Activated CD8-positive, alpha-beta T cell treated with anti-CD3 and anti-CD28 coated beads, Interleukin-2, amount 10 ng/mL, durations not matched to agents 7 days and 5 days (primary cell): Measurements from ENCODE around the gene BCL2L15. TPM values are rescaled to one million over a fixed set of nuclear protein-coding genes. Genes with fewer than 3 reads are reported as not detected.
A peak's percentile ranks its signal among the peaks of the same experiment; 100 is the strongest.

Source experiments
- ATAC-seq: fragments of 150-1000 bp; cut with Tn5 transposase; one replicate; pipeline ENCODE4 v1.10.0; 2021; ENCODE audit warnings: moderate library complexity
- CTCF ChIA-PET: fragments of 350-600 bp; sonication (Branson Sonifier 250); formaldehyde crosslinking; loops from one replicate; lab custom pipeline; 2021; ENCODE audit warnings: antibody characterized with exemption; lab: Charles Lee
- POLR2A ChIA-PET: fragments of 350-600 bp; sonication (Branson Sonifier 250); formaldehyde crosslinking; loops from one replicate; lab custom pipeline; 2021; ENCODE audit warnings: antibody characterized with exemption; lab: Charles Lee
- DNase-seq: peaks from one replicate; pipeline ENCODE4 v3.0.0-alpha.2; 2020
- H3K27ac Mint-ChIP-seq: one replicate; pipeline ENCODE4 v1.8.0; 2021; ENCODE audit warnings: mild to moderate bottlenecking, mixed read lengths
- H3K27me3 Mint-ChIP-seq: one replicate; pipeline ENCODE4 v1.8.0; 2021; ENCODE audit warnings: low read depth, mixed read lengths
- H3K36me3 Mint-ChIP-seq: one replicate; pipeline ENCODE4 v1.8.0; 2021; ENCODE audit warnings: low read depth, mixed read lengths
- H3K4me1 Mint-ChIP-seq: one replicate; pipeline ENCODE4 v1.8.0; 2021; ENCODE audit warnings: low read depth, mixed read lengths
- H3K4me3 Mint-ChIP-seq: one replicate; pipeline ENCODE4 v1.8.0; 2021; ENCODE audit warnings: mild to moderate bottlenecking, mixed read lengths
- H3K9me3 Mint-ChIP-seq: one replicate; pipeline ENCODE4 v1.8.0; 2022; ENCODE audit warnings: mixed read lengths; ENCODE audit not compliant: insufficient read depth
- total RNA-seq, 2 experiments: library from RNA; stranded (reverse); gene quantifications; one replicate each; pipeline ENCODE4 v1.2.3, GENCODE V29; 2021

BCL2L15 gene
- total RNA-seq, 2 experiments from 2014 or later = 1.0 to 1.1 TPM

GRCh38 chr1:113912594-113913311 is 25.4 kb upstream of the BCL2L15 start:
- peaks cover 47% of the 10 kb centered on the region for H3K36me3 Mint-ChIP-seq
- ATAC-seq = no peak
- CTCF ChIA-PET = interaction anchor here (0.7 to 1.6 kb wide), 4 partner anchors 11 to 51 kb away, joined by 3 to 6 read pairs (median 4); partner anchors contain the start of gene HIPK1
- no peak overlapping the region for H3K4me3 Mint-ChIP-seq
- H3K4me1 Mint-ChIP-seq = peaks cover 16% of the 10 kb centered on the region
- no peak overlapping the region for H3K27ac Mint-ChIP-seq
- POLR2A ChIA-PET = interaction anchor here (1.1 kb wide), 1 partner anchor 16 kb away, joined by 4 read pairs; the partner anchor contains the start of gene HIPK1
- H3K27me3 Mint-ChIP-seq = no peaks in the 10 kb centered on the region
- no peaks in the 10 kb centered on the region for H3K9me3 Mint-ChIP-seq
- no peak for DNase-seq

DNA sequence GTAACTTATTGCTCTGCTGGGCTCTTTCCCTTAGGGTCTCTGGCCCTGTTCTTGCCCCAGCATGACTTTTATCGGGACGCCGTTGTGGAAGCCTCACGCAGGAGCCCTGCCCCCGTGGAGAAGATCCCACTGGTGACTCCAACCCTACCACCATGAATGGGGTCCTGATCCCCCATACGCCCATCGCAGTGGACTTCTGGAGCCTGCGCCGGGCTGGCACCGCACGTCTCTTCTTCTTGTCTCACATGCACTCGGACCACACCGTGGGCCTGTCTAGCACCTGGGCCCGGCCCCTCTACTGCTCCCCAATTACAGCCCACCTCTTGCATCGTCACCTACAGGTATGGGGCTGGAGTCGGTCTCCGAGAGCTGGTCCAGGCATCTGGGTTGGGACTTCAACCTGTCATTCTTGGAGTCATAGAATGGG is 18.1 kb upstream of the BCL2L15 start:
- H3K9me3 Mint-ChIP-seq = no peaks in the 10 kb centered on the region

GRCh38 chr1:113904674-113905434 is 17.5 kb upstream of the BCL2L15 start, which contains the start of the genes AP4B1 and DCLRE1B:
Gene AP4B1 (minus strand): TSS chr1:113904799. CDS start chr1:113904717, 82 bp downstream.
Gene DCLRE1B (plus strand): TSS chr1:113905326. CDS start chr1:113905587, 261 bp downstream.
- Mint-ChIP-seq H3K4me3 (peak within 1 kb of the TSS; percentile 97), H3K27ac (peak within 1 kb of the TSS; percentile 96), H3K27me3 (no peaks in the 10 kb centered on the region), H3K36me3 (peaks cover 57% of the 10 kb centered on the region), H3K9me3 (no peaks in the 10 kb centered on the region), H3K4me1 (peaks cover 64% of the 10 kb centered on the region)
- POLR2A ChIA-PET = interaction anchor here (0.6 to 5.5 kb wide), 17 partner anchors 12 to 94 kb away, joined by 3 to 110 read pairs (median 5); partner anchors contain the start of genes HIPK1 and RSBN1
- ATAC-seq (peak; percentile 91), DNase-seq (peak; percentile 100)
- CTCF ChIA-PET = interaction anchor here (1.0 to 7.5 kb wide), 21 partner anchors 9 to 378 kb away, joined by 3 to 79 read pairs (median 7); partner anchors contain the start of genes HIPK1 and OLFML3

More for the DNA sequence above, 18.1 kb upstream of the BCL2L15 start:
- Mint-ChIP-seq H3K36me3 (peaks cover 56% of the 10 kb centered on the region), H3K4me1 (peaks cover 62% of the 10 kb centered on the region), H3K27ac (peak overlapping the region; percentile 96), H3K4me3 (peak overlapping the region; percentile 97), H3K27me3 (no peaks in the 10 kb centered on the region)
- ChIA-PET POLR2A (interaction anchor here (0.6 to 5.5 kb wide), 6 partner anchors 12 to 37 kb away, joined by 4 to 110 read pairs (median 22); partner anchors contain the start of gene HIPK1), CTCF (interaction anchor here (0.9 to 7.5 kb wide), 8 partner anchors 13 to 72 kb away, joined by 3 to 79 read pairs (median 14); partner anchors contain the start of gene HIPK1)
- DNase-seq (no peak), ATAC-seq (peak; percentile 3)

GRCh38 chr1:113904293-113904673 is 16.9 kb upstream of the BCL2L15 start:
- ATAC-seq (peak; percentile 49), DNase-seq (no peak)
- Mint-ChIP-seq H3K27me3 (no peaks in the 10 kb centered on the region), H3K36me3 (peaks cover 59% of the 10 kb centered on the region), H3K27ac (peak overlapping the region; percentile 96), H3K9me3 (no peaks in the 10 kb centered on the region), H3K4me3 (peak overlapping the region; percentile 97), H3K4me1 (peaks cover 66% of the 10 kb centered on the region)
- ChIA-PET POLR2A (interaction anchor here (0.6 to 5.5 kb wide), 18 partner anchors 11 to 93 kb away, joined by 3 to 110 read pairs (median 4); partner anchors contain the start of genes HIPK1 and RSBN1), CTCF (interaction anchor here (1.0 to 7.5 kb wide), 23 partner anchors 9 to 378 kb away, joined by 3 to 79 read pairs (median 6); partner anchors contain the start of genes HIPK1 and OLFML3)

- POLR2A ChIA-PET = interaction anchor here (0.6 to 5.5 kb wide), 20 partner anchors 9 to 92 kb away, joined by 3 to 110 read pairs (median 4); partner anchors contain the start of genes HIPK1 and RSBN1
- ATAC-seq (no peak), DNase-seq (no peak)
- peak overlapping the region; percentile 96 for H3K27ac Mint-ChIP-seq
- peaks cover 70% of the 10 kb centered on the region for H3K4me1 Mint-ChIP-seq
- no peaks in the 10 kb centered on the region for H3K9me3 Mint-ChIP-seq
- CTCF ChIA-PET = interaction anchor here (1.0 to 7.5 kb wide), 23 partner anchors 8 to 379 kb away, joined by 3 to 79 read pairs (median 6); partner anchors contain the start of genes HIPK1 and OLFML3
- peaks cover 63% of the 10 kb centered on the region for H3K36me3 Mint-ChIP-seq
- H3K4me3 Mint-ChIP-seq = peak overlapping the region; percentile 97
- H3K27me3 Mint-ChIP-seq = no peaks in the 10 kb centered on the region
Observed at GRCh38 chr1:113903501-113904292, 16.3 kb upstream of the BCL2L15 start.

- POLR2A ChIA-PET = interaction anchor here (1.4 to 5.5 kb wide), 3 partner anchors 26 to 32 kb away, joined by 3 to 110 read pairs (median 43); partner anchors contain the start of gene HIPK1
- H3K9me3 Mint-ChIP-seq = no peaks in the 10 kb centered on the region
- H3K4me3 Mint-ChIP-seq = peak overlapping the region; percentile 29
- H3K4me1 Mint-ChIP-seq = peaks cover 59% of the 10 kb centered on the region
- CTCF ChIA-PET = interaction anchor here (0.8 to 7.5 kb wide), 7 partner anchors 23 to 66 kb away, joined by 3 to 79 read pairs (median 4); partner anchors contain the start of gene HIPK1
- H3K27me3 Mint-ChIP-seq = no peaks in the 10 kb centered on the region
- peak overlapping the region; percentile 74 for H3K27ac Mint-ChIP-seq
- H3K36me3 Mint-ChIP-seq = peaks cover 70% of the 10 kb centered on the region
- ATAC-seq (no peak), DNase-seq (no peak)
Observed at GRCh38 chr1:113901191-113901590, 13.8 kb upstream of the BCL2L15 start.

- H3K27ac Mint-ChIP-seq = no peak overlapping the region
- ChIA-PET POLR2A (interaction anchor here (0.6 kb wide), 1 partner anchor 30 kb away, joined by 4 read pairs; the partner anchor contains the start of gene HIPK1), CTCF (interaction anchor here (1.0 to 2.0 kb wide), 2 partner anchors 24 to 39 kb away, joined by 3 to 8 read pairs; no protein-coding TSS in a partner anchor)
- H3K36me3 Mint-ChIP-seq = peaks cover 84% of the 10 kb centered on the region
- DNase-seq (no peak), ATAC-seq (no peak)
- no peaks in the 10 kb centered on the region for H3K9me3 Mint-ChIP-seq
- peaks cover 55% of the 10 kb centered on the region for H3K4me1 Mint-ChIP-seq
- no peak overlapping the region for H3K4me3 Mint-ChIP-seq
- no peaks in the 10 kb centered on the region for H3K27me3 Mint-ChIP-seq
Observed at GRCh38 chr1:113899111-113899510, 11.7 kb upstream of the BCL2L15 start.

- H3K36me3 Mint-ChIP-seq = peaks cover 87% of the 10 kb centered on the region
- no peaks in the 10 kb centered on the region for H3K27me3 Mint-ChIP-seq
- ChIA-PET CTCF (no interaction called here), POLR2A (interaction anchor here (0.7 kb wide), 1 partner anchor 33 kb away, joined by 3 read pairs; no protein-coding TSS in a partner anchor)
- DNase-seq (no peak), ATAC-seq (no peak)
- no peak overlapping the region for H3K27ac Mint-ChIP-seq
- peaks cover 53% of the 10 kb centered on the region for H3K4me1 Mint-ChIP-seq
- no peak overlapping the region for H3K4me3 Mint-ChIP-seq
- H3K9me3 Mint-ChIP-seq = no peaks in the 10 kb centered on the region
Observed at GRCh38 chr1:113898241-113898814, 10.9 kb upstream of the BCL2L15 start.

DNA sequence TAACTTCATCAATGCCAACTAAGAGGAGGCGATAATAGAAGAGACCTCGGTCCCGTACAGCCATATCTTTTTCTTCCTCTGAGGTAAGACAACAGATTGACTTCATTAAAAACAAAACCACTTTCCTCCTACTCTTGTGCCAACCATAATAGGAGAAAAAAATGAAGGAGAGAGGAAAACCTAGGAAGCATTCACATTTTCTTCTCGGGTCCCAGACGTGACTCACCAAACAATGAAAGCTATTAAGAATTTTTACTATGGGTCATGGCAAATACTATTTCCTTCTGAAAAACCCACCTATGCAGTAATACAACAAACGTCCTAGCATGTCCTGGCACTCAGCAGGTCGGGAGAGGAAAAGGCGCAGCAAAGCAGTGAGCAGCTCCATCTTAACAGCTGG is 8.6 kb upstream of the BCL2L15 start:
- Mint-ChIP-seq H3K27ac (no peak overlapping the region), H3K4me1 (peaks cover 29% of the 10 kb centered on the region), H3K4me3 (no peak overlapping the region), H3K9me3 (no peaks in the 10 kb centered on the region), H3K36me3 (peaks cover 70% of the 10 kb centered on the region), H3K27me3 (no peaks in the 10 kb centered on the region)
- DNase-seq (no peak), ATAC-seq (no peak)
- ChIA-PET POLR2A (no interaction called here), CTCF (interaction anchor here (1.1 to 1.5 kb wide), 4 partner anchors 8 to 29 kb away, joined by 3 to 7 read pairs (median 4); partner anchors contain the start of gene AP4B1)

DNA sequence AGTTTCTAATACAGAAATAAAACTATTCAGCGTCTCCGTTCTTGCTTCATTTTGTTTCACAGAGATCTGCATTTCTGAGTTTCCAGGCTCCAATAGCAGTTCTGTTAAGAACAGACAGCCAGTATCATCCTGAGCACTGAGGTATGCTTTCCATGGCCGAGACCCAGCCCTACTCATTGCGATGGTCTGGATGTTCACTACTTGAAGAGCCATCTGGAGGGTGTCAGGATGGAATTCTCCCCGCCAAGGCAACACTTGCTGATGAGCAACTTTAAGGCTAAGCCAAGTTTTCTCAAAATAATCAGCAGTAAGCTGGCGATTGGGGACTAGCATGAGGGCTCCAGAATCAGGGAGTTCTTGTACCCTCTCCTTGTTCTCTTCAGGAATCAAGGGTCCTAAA is 7.7 kb upstream of the BCL2L15 start:
- peaks cover 63% of the 10 kb centered on the region for H3K36me3 Mint-ChIP-seq
- no peak overlapping the region for H3K27ac Mint-ChIP-seq
- no peaks in the 10 kb centered on the region for H3K27me3 Mint-ChIP-seq

More for the DNA sequence above, 7.7 kb upstream of the BCL2L15 start:
- no peak overlapping the region for H3K4me3 Mint-ChIP-seq
- ATAC-seq = no peak
- H3K4me1 Mint-ChIP-seq = peaks cover 20% of the 10 kb centered on the region
- no peaks in the 10 kb centered on the region for H3K9me3 Mint-ChIP-seq
- ChIA-PET CTCF (interaction anchor here (1.1 to 1.5 kb wide), 2 partner anchors 9 kb away, joined by 5 to 7 read pairs; partner anchors contain the start of gene AP4B1), POLR2A (no interaction called here)
- no peak for DNase-seq
